HG02642 (cell line): Measurements from ENCODE around the gene ATG13.

Experiments used
- ATAC-seq: cut with Tn5 transposase; IDR thresholded peaks from one replicate; pipeline ENCODE4 v1.9.1; 2021; ENCODE audit warnings: mild to moderate bottlenecking; ENCODE audit not compliant: unreplicated experiment, poor library complexity

The ATG13 gene

GRCh38 chr11:46674463-46675287, 57.3 kb downstream of the ATG13 start:
- no peak for ATAC-seq

GRCh38 chr11:46675288-46675851, 58.0 kb downstream of the ATG13 start:
- no peak for ATAC-seq

DNA sequence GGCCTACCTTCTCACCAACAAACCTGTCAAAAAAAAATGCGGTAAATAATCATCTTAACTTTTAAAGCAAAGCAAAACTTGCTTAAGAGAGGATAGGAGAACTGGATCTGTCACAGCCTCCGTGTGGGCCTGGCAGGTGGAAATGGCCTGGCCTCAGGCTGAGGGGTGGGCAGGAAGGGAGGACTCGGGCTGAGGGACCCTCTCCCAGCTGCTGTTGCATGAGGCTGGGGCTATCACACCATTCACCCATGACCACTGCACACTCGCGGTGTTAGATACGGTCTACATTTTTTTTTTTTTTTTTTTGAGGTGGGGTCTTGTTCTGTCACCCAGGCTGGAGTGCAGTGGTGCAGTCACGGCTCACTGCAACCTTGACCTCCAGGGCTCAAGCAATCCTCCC, 58.6 kb downstream of the ATG13 start:
- ATAC-seq = no peak

DNA sequence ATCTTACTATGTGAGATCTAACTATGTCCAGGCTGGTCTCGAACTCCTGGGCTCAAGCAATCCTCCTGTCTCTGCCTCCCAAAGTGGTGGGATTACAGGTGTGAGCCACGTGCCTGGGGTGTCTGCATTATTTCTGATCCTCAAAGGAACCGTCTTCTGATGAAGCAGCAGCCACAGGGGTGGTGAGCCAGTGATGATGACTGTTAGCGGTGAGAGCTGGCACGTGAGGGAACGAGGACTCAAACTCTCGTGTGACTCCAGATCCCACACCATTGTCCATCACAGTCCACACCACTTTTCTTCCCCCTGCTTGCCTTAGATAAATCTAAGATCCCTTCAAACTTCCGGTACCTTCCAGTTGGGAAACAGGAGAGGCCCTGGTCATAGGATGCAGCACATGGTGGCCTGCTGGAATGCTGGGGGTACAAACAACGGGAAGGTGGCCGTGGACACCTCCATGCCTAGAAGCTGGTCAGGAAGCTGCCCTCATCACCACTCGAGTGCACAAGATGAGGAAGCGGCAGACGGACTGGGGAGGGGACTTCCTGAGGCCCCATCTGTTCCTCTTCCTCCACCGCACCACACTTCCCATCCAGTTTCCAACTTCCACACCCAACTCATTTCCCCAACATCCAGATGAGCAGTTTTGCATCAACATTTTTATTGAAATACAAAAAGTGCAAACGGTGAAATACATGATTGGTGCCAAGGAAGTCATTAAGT, 59.2 kb downstream of the ATG13 start:
- no peak for ATAC-seq

GRCh38 chr11:46677169-46677568, 59.8 kb downstream of the ATG13 start:
- ATAC-seq = no peak

DNA sequence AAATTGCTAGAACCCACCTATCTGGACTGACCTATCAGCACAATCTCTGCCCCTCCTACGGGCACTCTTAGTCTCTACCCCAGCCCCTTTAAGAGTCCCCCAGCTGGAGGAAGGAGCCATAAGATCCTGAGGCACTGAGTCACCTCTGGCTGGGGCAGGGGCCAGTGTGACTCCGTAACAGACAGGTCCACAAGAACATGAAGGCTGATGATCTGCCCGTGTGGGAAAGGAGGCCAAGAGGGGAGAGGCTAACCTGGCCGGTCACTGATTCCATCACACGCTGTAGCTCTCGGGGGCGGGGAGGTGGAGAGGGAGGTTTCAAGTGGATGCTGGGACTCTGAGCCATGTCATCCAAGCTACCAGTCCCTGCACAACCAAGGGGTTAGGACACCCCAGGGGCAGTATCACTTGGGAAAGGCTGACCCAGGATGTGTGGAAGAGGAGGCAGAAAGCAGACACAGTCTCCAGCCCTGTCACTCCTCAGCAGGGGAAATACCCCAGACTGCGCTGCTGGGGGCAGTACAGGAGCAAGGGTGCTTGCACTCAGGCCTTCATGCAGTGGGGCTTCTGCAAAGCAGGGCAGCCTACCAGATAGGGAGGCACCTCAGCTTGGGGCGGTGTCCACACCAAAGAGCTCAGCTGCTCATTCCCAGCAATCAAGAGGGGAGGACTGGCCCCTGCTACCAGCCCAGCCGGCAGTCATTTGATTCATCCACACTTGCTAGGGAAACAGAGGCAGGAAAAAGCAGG, 60.8 kb downstream of the ATG13 start:
- no peak for ATAC-seq

- ATAC-seq = no peak
Observed at GRCh38 chr11:46678741-46679130, 61.4 kb downstream of the ATG13 start.

DNA sequence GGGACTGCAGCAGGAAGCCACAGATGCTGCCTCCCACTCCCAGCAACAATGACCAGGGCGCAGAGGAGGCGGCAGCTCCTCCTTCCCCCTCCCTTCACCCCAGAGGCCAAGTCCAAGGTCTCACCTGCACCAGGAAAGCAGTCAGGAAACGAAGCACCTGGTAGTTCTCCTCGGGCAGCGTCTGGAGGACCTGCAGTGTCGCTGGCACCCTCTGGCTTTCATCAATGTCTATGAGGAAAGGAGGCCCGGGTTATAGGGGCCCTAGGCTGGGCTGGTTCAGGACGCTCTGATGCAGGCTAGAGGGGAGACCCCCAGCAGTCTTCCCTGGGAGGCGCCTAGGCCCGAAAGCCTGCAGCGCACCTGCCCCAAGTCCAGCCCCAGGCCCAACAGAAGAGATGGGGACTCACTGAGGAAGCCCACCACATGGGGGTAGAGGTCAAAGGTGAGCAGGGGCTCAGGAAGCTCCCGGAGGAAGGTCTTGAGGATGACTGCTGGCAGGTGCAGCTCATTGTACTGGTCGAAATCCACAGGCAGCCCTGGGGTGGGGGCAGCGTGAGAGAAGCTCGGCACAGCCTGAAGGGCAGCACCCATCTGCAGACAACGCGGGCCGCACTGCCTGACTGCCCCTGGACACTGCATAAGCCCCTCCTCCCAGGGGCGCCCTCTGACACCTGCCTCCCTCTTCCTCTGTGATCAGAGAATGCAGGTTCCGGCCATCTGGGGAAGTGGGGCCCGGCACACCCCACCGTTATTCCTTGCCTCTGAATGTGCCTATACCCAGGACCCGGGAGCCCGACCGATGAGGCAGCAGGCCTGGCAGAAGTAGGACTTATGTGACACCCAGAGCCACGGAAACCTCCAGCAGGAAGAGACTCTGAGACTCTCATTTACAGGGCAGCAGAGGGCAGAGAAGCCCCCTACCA, 62.1 kb downstream of the ATG13 start:
- no peak for ATAC-seq

GRCh38 chr11:46680164-46680760, 62.9 kb downstream of the ATG13 start:
- ATAC-seq = no peak

GRCh38 chr11:46680815-46681214, 63.5 kb downstream of the ATG13 start:
- ATAC-seq = no peak

DNA sequence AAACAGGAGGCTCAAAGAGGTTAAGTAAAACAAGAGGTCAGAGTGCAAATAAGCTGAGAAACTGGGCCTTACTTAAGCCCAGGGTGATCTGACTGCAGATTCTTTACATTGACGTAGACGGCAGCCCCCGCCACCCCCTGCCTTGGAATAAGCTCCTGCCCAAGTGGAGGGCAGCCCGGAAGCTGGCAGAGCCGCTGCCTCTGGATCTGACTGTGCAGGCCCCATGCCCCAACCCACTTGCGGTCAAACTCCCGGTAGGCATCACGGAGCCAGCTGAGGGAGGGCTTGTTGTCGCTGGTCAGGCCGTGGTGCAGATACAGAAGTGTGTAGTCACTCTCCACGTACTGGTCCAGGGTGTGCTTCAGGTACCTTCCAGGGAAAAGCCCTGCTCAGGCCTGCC, 64.5 kb downstream of the ATG13 start:
- ATAC-seq = no peak

DNA sequence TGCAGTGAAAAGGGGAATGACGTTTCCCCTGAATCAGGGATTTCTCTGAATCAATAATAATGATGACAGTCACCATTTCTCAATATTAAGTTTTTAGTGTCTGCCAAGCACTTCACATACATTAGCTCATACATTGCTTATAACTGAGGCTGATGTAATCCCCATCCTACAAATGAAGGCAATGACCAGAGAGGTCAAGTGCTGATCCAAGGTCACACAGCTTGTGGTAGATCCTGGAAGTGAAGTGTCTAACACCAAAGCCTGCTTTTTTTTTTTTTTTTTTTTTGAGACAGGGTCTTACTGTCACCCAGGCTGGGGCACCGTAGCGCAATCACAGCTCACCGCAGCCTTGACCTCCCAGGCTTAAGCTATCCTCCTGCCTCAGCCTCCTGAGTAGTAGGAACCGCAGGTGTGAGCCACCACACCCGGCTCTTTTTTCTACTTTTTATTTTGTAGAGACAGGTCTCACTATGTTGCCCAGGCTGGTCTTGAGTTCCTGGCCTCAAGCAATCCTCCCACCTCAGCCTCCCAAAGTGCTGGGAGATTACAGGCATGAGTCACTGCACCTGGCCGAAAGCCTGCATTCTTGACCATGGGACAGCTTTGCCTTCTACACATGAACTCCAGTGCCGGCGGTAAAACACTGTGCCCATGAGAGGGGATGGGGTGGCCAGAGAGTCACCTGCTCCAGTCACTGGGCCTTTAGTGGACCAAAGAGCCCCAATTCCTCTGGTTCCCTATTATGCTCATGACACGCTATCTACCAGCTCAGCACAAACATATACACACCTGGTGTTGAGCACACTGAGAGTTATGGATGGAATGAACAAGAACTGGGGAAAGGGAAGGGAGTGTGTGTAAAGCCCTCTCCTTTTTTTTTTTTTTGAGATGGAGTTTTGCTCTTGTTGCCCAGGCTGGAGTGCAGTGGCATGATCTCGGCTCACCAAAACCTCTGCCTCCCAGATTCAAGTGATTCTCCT, 65.7 kb downstream of the ATG13 start:
- ATAC-seq = no peak

GRCh38 chr11:46684367-46684766, 67.0 kb downstream of the ATG13 start:
- ATAC-seq = no peak

- no peak for ATAC-seq
Observed at GRCh38 chr11:46686886-46687795, 69.8 kb downstream of the ATG13 start.

GRCh38 chr11:46690702-46691101, 73.3 kb downstream of the ATG13 start:
- ATAC-seq = no peak

DNA sequence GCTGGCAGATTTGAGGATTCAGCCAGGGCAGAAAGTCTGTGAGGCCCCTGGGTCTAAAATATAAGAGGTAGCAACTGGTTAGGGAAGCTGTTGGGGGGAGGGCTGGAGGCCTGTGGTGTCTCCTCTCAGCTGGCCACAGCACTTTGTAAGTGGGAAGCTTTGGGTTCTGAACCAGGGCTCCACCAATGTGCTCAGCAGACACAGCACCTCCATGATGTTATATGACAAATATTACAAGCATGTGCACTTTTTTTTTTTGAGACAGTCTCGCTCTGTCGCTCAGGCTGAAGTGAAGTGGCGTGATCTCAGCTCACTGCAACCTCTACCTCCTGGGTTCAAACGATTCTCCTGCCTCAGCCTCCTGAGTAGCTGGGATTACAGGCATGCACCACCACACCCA, 75.1 kb downstream of the ATG13 start:
- ATAC-seq = no peak

DNA sequence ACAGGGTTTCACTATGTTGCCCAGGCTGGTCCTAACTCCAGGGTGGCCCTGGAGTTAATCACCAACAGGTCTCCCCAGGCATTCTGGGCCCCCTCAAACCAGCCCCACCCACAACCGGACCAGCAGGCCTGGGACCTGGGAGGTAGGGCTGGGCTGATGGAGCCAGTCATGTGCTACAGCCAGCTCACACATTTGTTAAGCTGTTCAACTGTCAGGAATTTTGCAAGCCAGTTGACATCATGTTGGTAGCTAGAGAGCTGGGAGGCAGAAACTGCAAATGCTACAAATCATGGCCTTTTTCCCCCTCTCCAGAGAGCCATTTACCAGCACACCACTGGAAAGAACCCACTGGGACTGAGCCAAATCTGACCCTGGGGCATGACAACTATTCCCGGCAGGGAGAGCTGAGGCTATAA, 76.3 kb downstream of the ATG13 start:
- no peak for ATAC-seq
